HepG2 (cell line): Measurements from ENCODE around the gene FAF1.

Experiments used
- ESRRA ChIP-seq: sonication (generic); formaldehyde crosslinking; IDR thresholded peaks from 2 replicates; pipeline ENCODE4 v1.5.1; 2020; ENCODE audit warnings: mild to moderate bottlenecking, low read depth, missing genetic modification reagents
- KAT7 ChIP-seq: IDR thresholded peaks from 2 replicates; pipeline ENCODE4 v1.6.1; 2018; ENCODE audit warnings: borderline replicate concordance, missing compliant biosample characterization
- PRMT3 ChIP-seq: sonication (generic); formaldehyde crosslinking; IDR thresholded peaks from 2 replicates; pipeline ENCODE4 v1.8.1; 2022; ENCODE audit warnings: low read depth, mild to moderate bottlenecking, moderate library complexity, missing genetic modification reagents, borderline replicate concordance
- TAF1 ChIP-seq: sonication (generic); formaldehyde crosslinking; IDR thresholded peaks from 2 replicates; pipeline ENCODE4 v1.4.0; 2020; ENCODE audit warnings: missing genetic modification reagents
- USF2 ChIP-seq, 2 experiments: sonication (generic) in 1 of 2; formaldehyde crosslinking in 1 of 2; IDR thresholded peaks; 2 replicates each; pipeline versions ENCODE4 v1.5.1 to v1.6.1; 2011 to 2020; ENCODE audit warnings: borderline replicate concordance in 1 of 2, low read depth in 1 of 2, low read length in 1 of 2, mild to moderate bottlenecking in 1 of 2, missing genetic modification reagents in 1 of 2, moderate library complexity in 1 of 2
- TF ChIP-seq, protein P1 (sequence below), 2 experiments: IDR thresholded peaks; 2 replicates each; pipeline ENCODE4 v1.6.1; 2011 to 2012; ENCODE audit warnings: low read length in 2 of 2, borderline replicate concordance in 1 of 2, low read depth in 1 of 2, mild to moderate bottlenecking in 1 of 2, moderate library complexity in 1 of 2

GRCh38 chr1:50936321-50936720, 23.7 kb downstream of the FAF1 start:
- no peak for TF ChIP-seq TAF1 (CRISPR knock-in tag)
- TF ChIP-seq PRMT3 (CRISPR knock-in tag): no peak
- TF ChIP-seq, protein P1, sequence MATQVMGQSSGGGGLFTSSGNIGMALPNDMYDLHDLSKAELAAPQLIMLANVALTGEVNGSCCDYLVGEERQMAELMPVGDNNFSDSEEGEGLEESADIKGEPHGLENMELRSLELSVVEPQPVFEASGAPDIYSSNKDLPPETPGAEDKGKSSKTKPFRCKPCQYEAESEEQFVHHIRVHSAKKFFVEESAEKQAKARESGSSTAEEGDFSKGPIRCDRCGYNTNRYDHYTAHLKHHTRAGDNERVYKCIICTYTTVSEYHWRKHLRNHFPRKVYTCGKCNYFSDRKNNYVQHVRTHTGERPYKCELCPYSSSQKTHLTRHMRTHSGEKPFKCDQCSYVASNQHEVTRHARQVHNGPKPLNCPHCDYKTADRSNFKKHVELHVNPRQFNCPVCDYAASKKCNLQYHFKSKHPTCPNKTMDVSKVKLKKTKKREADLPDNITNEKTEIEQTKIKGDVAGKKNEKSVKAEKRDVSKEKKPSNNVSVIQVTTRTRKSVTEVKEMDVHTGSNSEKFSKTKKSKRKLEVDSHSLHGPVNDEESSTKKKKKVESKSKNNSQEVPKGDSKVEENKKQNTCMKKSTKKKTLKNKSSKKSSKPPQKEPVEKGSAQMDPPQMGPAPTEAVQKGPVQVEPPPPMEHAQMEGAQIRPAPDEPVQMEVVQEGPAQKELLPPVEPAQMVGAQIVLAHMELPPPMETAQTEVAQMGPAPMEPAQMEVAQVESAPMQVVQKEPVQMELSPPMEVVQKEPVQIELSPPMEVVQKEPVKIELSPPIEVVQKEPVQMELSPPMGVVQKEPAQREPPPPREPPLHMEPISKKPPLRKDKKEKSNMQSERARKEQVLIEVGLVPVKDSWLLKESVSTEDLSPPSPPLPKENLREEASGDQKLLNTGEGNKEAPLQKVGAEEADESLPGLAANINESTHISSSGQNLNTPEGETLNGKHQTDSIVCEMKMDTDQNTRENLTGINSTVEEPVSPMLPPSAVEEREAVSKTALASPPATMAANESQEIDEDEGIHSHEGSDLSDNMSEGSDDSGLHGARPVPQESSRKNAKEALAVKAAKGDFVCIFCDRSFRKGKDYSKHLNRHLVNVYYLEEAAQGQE (IDR thresholded peaks at IDR 0.05; ENCODE audit: borderline replicate concordance in 1 of 2, low read depth in 1 of 2, low read length in 2 of 2): no peak
- no peak for TF ChIP-seq USF2 (IDR thresholded peaks at IDR 0.05; ENCODE audit: low read depth, low read length)
- no peak for TF ChIP-seq USF2 (CRISPR knock-in tag; IDR thresholded peaks at IDR 0.05; ENCODE audit: borderline replicate concordance)
- TF ChIP-seq KAT7 (CRISPR knock-in tag): no peak
- TF ChIP-seq ESRRA: no peak
